NT2/D1 (cell line): ENCODE measurements around the gene HMGCL.

Experiments used
- YY1 ChIP-seq: IDR thresholded peaks from 2 replicates; pipeline ENCODE4 v1.6.1; 2011; ENCODE audit not compliant: insufficient read length, insufficient read depth
- ZNF274 ChIP-seq: IDR thresholded peaks from 2 replicates; pipeline ENCODE4 v1.6.1; 2011; ENCODE audit warnings: mild to moderate bottlenecking, low read depth, low read length

DNA sequence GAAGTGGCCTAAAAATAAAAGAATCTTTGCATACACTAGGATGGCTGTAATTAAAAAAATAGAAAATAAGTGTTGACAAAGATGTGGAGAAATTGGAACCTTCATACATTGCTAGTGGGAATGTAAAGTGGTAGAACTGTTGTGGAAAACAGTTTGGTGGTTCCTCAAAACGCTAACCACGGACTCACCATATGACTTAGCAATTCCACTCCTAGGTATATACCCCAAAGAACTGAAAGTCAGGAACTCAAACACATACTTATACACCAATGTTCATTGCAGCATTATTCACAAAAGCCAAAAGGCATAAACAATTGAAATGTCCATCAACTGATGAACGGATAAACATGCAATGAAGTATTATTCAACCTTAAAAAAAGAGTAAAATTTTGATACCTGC lies 10.8 kb upstream of the HMGCL start:
- TF ChIP-seq ZNF274 (no peak), YY1 (no peak)
